Measurements from ENCODE around the gene CNTF. TPM values are rescaled to one million over a fixed set of nuclear protein-coding genes. Genes with fewer than 3 reads are reported as not detected.

The CNTF gene
- total RNA-seq, 1 donor from 2014 or later = 3.9 TPM

GRCh38 chr11:58631378-58631777 is 8.9 kb downstream of the CNTF start:
- no peaks in the 10 kb centered on the region for H3K9me3 Mint-ChIP-seq
- H3K27ac Mint-ChIP-seq = no peak overlapping the region
- ChIA-PET POLR2A (no interaction called here), CTCF (interaction anchor here (1.6 kb wide), 1 partner anchor 63 kb away, joined by 4 read pairs; no protein-coding TSS in a partner anchor)
- DNase-seq (no peak), ATAC-seq (ENCODE audit: low read depth) (no peak)
- peaks cover 4% of the 10 kb centered on the region for H3K36me3 Mint-ChIP-seq (ENCODE audit: low read depth)
- intact Hi-C loops (cut with micrococcal nuclease) = no loop called here
- H3K4me1 Mint-ChIP-seq = peaks cover 18% of the 10 kb centered on the region
- TF ChIP-seq CTCF (IDR thresholded peaks at IDR 0.05) = no peak
- H3K4me3 Mint-ChIP-seq = no peak overlapping the region
- H3K27me3 Mint-ChIP-seq = no peaks in the 10 kb centered on the region

GRCh38 chr11:58632510-58632909 is 10.0 kb downstream of the CNTF start:
- CTCF ChIA-PET = interaction anchor here (1.3 to 1.6 kb wide), 3 partner anchors 14 to 64 kb away, joined by 3 to 4 read pairs (median 4); no protein-coding TSS in a partner anchor
- H3K4me3 Mint-ChIP-seq = no peak overlapping the region
- POLR2A ChIA-PET = no interaction called here
- intact Hi-C loops (cut with micrococcal nuclease) = no loop called here
- H3K36me3 Mint-ChIP-seq (ENCODE audit: low read depth) = no peaks in the 10 kb centered on the region
- H3K9me3 Mint-ChIP-seq = no peaks in the 10 kb centered on the region
- H3K4me1 Mint-ChIP-seq = peaks cover 10% of the 10 kb centered on the region
- TF ChIP-seq CTCF (IDR thresholded peaks at IDR 0.05) = no peak
- H3K27me3 Mint-ChIP-seq = no peaks in the 10 kb centered on the region
- DNase-seq (no peak), ATAC-seq (ENCODE audit: low read depth) (no peak)
- no peak overlapping the region for H3K27ac Mint-ChIP-seq

GRCh38 chr11:58636587-58636986 is 14.1 kb downstream of the CNTF start:
- no peaks in the 10 kb centered on the region for H3K36me3 Mint-ChIP-seq (ENCODE audit: low read depth)
- no peak overlapping the region for H3K4me3 Mint-ChIP-seq
- no peak for ATAC-seq (ENCODE audit: low read depth)
- CTCF ChIA-PET = interaction anchor here (2.1 kb wide), 1 partner anchor 10 kb away, joined by 9 read pairs; no protein-coding TSS in a partner anchor
- peaks cover 13% of the 10 kb centered on the region for H3K4me1 Mint-ChIP-seq
- H3K27ac Mint-ChIP-seq = no peak overlapping the region
- H3K27me3 Mint-ChIP-seq = no peaks in the 10 kb centered on the region
- H3K9me3 Mint-ChIP-seq = no peaks in the 10 kb centered on the region
- TF ChIP-seq CTCF (IDR thresholded peaks at IDR 0.05) = no peak
- intact Hi-C loops (cut with micrococcal nuclease) = no loop called here
- POLR2A ChIA-PET = no interaction called here
- no peak for DNase-seq

- intact Hi-C loops (cut with micrococcal nuclease) = no loop called here
- ATAC-seq (ENCODE audit: low read depth) (no peak), DNase-seq (no peak)
- Mint-ChIP-seq H3K27ac (no peak overlapping the region), H3K36me3 (ENCODE audit: low read depth) (no peaks in the 10 kb centered on the region), H3K4me3 (no peak overlapping the region), H3K9me3 (no peaks in the 10 kb centered on the region), H3K27me3 (no peaks in the 10 kb centered on the region), H3K4me1 (peaks cover 13% of the 10 kb centered on the region)
- POLR2A ChIA-PET = no interaction called here
- CTCF ChIA-PET = interaction anchor here (2.1 to 2.8 kb wide), 2 partner anchors 7 to 9 kb away, joined by 9 to 13 read pairs; no protein-coding TSS in a partner anchor
- no peak for TF ChIP-seq CTCF (IDR thresholded peaks at IDR 0.05)
Observed at GRCh38 chr11:58637371-58637770, 14.9 kb downstream of the CNTF start.

- peaks cover 1% of the 10 kb centered on the region for H3K27me3 Mint-ChIP-seq
- CTCF ChIA-PET = interaction anchor here (0.6 to 2.8 kb wide), 3 partner anchors 9 to 152 kb away, joined by 3 to 13 read pairs (median 4); no protein-coding TSS in a partner anchor
- no peaks in the 10 kb centered on the region for H3K36me3 Mint-ChIP-seq (ENCODE audit: low read depth)
- H3K4me1 Mint-ChIP-seq = peaks cover 13% of the 10 kb centered on the region
- no peak overlapping the region for H3K4me3 Mint-ChIP-seq
- no peak for TF ChIP-seq CTCF (IDR thresholded peaks at IDR 0.05)
- H3K27ac Mint-ChIP-seq = no peak overlapping the region
- POLR2A ChIA-PET = no interaction called here
- no peaks in the 10 kb centered on the region for H3K9me3 Mint-ChIP-seq
- intact Hi-C loops (cut with micrococcal nuclease) = no loop called here
- ATAC-seq (ENCODE audit: low read depth) (no peak), DNase-seq (no peak)
Observed at GRCh38 chr11:58639103-58639502, 16.6 kb downstream of the CNTF start.

Measured in activated B cell treated with CpG ODN at 0.5 μM for 24 hours (primary cell).